Tibial artery (tissue), 4 donors: ENCODE measurements around the gene DHH.

Experiments used
- DNase-seq, 2 donors: peaks; one replicate each; pipeline ENCODE4 v3.0.0-alpha.2; 2019
- H3K27ac ChIP-seq, 2 donors: fragments of 200-600 bp; sonication (generic) in 1 of 2; 1 replicate in 1 of 2; 2 replicates in 1 of 2; pipeline ENCODE4 v1.5.1; 2018 to 2019; ENCODE audit warnings: mild to moderate bottlenecking in 1 of 2
- H3K27me3 ChIP-seq, 2 donors: fragments of 200-600 bp; sonication (generic) in 1 of 2; one replicate each; pipeline versions ENCODE4 v1.5.1 to v1.6.0; 2016 to 2019
- H3K36me3 ChIP-seq, 3 donors: fragments of 200-600 bp; sonication (generic) in 2 of 3; one replicate each; pipeline ENCODE4 v1.5.1; 2016 to 2019; ENCODE audit warnings: mild to moderate bottlenecking in 2 of 3
- H3K4me1 ChIP-seq, 4 donors: fragments of 200-600 bp; sonication (generic) in 2 of 4; 1 replicate in 3 of 4; 2 replicates in 1 of 4; pipeline ENCODE4 v1.5.1; 2016 to 2019
- H3K4me3 ChIP-seq, 2 donors: fragments of 200-600 bp; sonication (generic) in 1 of 2; 1 replicate in 1 of 2; 2 replicates in 1 of 2; pipeline ENCODE4 v1.5.1; 2018 to 2019; ENCODE audit warnings: mild to moderate bottlenecking in 2 of 2
- H3K9me3 ChIP-seq, 3 donors: fragments of 200-600 bp; sonication (generic) in 1 of 3; one replicate each; pipeline ENCODE4 v1.5.1; 2016 to 2019
- intact Hi-C: fragments of 100-400 bp; cut with DNase I; formaldehyde crosslinking; loops from one replicate; pipeline ENCODE4 v1.15.0; 2023; ENCODE audit warnings: low total_unique reads
- TF ChIP-seq, protein P1 (sequence below), 2 experiments: fragments of 200-600 bp in 1 of 2; fragments of 450-650 bp in 1 of 2; IDR thresholded peaks; one replicate each; pipeline ENCODE4 v1.5.1; 2017 to 2019; ENCODE audit warnings: antibody characterized with exemption in 2 of 2, mild to moderate bottlenecking in 1 of 2, moderate library complexity in 1 of 2

DHH gene

DNA sequence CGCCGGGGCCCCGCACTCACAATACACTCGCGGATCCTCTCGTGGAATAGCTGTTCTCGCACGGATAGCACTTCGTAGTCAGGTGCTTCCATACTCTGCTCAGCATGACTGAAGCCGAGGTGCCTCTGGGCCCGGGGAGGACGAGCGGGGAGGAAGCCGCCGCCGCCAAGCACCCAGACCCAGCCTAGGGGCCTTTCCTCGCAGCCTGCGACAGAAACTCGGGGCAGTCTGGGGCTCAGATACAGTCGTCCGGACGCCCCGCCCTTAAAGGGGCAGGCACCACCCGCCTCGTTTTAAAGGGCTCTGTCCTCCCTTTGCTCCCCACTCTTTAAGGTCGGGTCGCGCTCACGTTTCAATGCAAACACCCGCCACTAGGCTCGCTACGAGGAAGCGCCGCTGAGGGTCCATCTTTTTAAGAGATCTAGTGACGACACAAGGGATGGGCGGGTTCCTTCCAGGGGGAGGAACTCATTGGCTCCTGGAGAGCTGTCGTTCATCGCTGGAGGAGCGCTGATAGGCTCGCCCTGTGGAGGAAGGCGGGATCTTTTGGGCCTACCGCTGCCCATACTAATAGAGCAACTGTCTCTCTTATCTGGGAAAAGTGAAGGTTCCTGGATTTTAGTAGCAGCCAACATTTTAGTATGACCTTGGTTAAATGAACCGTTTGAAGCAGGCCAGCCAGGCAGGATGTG is 16.0 kb upstream of the DHH start, which contains the start of gene LMBR1L:
TSS of gene LMBR1L (minus strand) at position 384 of the 692 bp plus-strand sequence. CDS start at position 92, 292 bp downstream.
- Histone ChIP-seq H3K4me3 (peak within 1 kb of the TSS; percentile 93), H3K36me3 (peaks cover 0 to 15% (median 9%) of the 10 kb centered on the region in 3 donors), H3K27me3 (no peaks in the 10 kb centered on the region), H3K4me1 (peaks cover 0 to 46% (median 36%) of the 10 kb centered on the region in 4 donors), H3K9me3 (no peaks in the 10 kb centered on the region), H3K27ac (peak within 1 kb of the TSS; percentile 99)
- intact Hi-C loops, result loop anchor here (10.0 kb wide), 1 partner anchor 46 kb away; the partner anchor contains the start of genes KMT2D and RHEBL1
- peak; percentile 98 to 99 for DNase-seq
- TF ChIP-seq, protein P1, sequence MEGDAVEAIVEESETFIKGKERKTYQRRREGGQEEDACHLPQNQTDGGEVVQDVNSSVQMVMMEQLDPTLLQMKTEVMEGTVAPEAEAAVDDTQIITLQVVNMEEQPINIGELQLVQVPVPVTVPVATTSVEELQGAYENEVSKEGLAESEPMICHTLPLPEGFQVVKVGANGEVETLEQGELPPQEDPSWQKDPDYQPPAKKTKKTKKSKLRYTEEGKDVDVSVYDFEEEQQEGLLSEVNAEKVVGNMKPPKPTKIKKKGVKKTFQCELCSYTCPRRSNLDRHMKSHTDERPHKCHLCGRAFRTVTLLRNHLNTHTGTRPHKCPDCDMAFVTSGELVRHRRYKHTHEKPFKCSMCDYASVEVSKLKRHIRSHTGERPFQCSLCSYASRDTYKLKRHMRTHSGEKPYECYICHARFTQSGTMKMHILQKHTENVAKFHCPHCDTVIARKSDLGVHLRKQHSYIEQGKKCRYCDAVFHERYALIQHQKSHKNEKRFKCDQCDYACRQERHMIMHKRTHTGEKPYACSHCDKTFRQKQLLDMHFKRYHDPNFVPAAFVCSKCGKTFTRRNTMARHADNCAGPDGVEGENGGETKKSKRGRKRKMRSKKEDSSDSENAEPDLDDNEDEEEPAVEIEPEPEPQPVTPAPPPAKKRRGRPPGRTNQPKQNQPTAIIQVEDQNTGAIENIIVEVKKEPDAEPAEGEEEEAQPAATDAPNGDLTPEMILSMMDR (IDR thresholded peaks at IDR 0.05), result peak; percentile 61 to 81

GRCh38 chr12:49109641-49110463 is 15.3 kb upstream of the DHH start:
- Histone ChIP-seq H3K4me1 (peaks cover 0 to 53% (median 40%) of the 10 kb centered on the region in 4 donors), H3K36me3 (peaks cover 0 to 22% (median 15%) of the 10 kb centered on the region in 3 donors), H3K4me3 (peak overlapping the region; percentile 93), H3K27ac (peak overlapping the region; percentile 99), H3K27me3 (no peaks in the 10 kb centered on the region), H3K9me3 (no peaks in the 10 kb centered on the region)
- intact Hi-C loops, result loop anchor here (10.0 kb wide), 1 partner anchor 45 kb away; the partner anchor contains the start of genes KMT2D and RHEBL1
- TF ChIP-seq, protein P1 (IDR thresholded peaks at IDR 0.05), result no peak
- DNase-seq, result no peak

- H3K36me3 ChIP-seq, result peaks cover 7 to 30% (median 24%) of the 10 kb centered on the region in 3 donors
- H3K27ac ChIP-seq, result peak overlapping the region; percentile 99
- intact Hi-C loops, result no loop called here
- H3K4me1 ChIP-seq, result peaks cover 0 to 61% (median 42%) of the 10 kb centered on the region in 4 donors
- H3K4me3 ChIP-seq, result peak overlapping the region; percentile 93
- peak; percentile 72 to 79 for DNase-seq
- H3K27me3 ChIP-seq, result no peaks in the 10 kb centered on the region
- TF ChIP-seq, protein P1 (IDR thresholded peaks at IDR 0.05), result no peak
- H3K9me3 ChIP-seq, result no peaks in the 10 kb centered on the region
Measured at GRCh38 chr12:49108958-49109404, 14.4 kb upstream of the DHH start.

DNA sequence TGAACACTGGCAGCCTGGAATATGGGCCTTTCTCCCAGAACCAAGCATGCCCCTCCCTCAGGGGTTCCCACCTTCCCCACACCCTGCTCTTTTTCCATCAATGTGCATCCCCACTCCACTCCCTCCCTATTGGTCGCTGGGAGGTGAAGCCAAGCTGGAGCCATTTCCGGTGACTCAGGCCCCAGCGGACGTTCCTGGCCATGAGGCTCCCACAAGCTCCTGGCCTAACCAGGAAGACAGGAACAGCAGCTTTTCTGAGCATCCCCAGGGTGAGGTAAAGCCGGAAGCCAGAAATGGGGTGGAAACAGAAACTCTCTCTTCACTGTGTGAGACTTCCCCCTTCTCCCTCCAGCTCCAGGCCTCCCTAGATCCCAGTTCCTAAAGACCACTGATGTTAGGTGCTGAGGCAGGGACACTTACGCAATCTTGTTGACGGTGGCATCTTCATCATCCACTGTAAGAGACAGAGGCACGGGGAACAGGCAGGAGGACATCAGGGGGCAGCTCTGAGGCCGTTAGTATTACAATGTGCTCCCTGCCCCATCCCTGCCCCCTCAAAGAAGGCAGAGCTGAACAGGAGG is 11.0 kb upstream of the DHH start:
- Histone ChIP-seq H3K36me3 (peaks cover 41 to 64% (median 58%) of the 10 kb centered on the region in 3 donors), H3K27me3 (no peaks in the 10 kb centered on the region), H3K27ac (no peak overlapping the region), H3K9me3 (no peaks in the 10 kb centered on the region), H3K4me3 (no peak overlapping the region), H3K4me1 (peaks cover 0 to 54% (median 40%) of the 10 kb centered on the region in 4 donors)
- TF ChIP-seq, protein P1 (IDR thresholded peaks at IDR 0.05), result no peak
- intact Hi-C loops, result no loop called here
- no peak for DNase-seq

DNA sequence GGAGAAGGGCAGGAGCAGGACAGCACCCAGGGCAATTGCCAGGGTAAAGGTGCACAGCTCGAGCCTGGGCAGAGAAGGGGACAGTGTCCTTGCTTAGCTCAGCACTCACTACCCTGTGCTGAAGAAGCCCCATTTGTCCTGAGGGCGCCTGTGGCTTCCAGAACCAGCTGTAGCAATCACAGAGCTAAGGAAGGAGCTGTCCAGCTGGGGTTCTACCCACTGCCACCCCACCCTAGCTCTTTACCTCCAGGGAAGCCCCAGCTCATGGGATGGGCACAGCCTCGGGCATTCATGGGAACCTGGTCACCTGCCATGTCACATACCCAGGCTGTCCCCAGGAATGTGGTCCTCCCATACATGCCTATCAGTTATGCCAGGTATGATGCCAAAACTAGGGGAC is 10.2 kb upstream of the DHH start:
- no peaks in the 10 kb centered on the region for H3K27me3 ChIP-seq
- TF ChIP-seq, protein P1 (IDR thresholded peaks at IDR 0.05), result no peak

More for the DNA sequence above, 10.2 kb upstream of the DHH start:
- intact Hi-C loops, result loop anchor here (5.0 kb wide), 1 partner anchor 72 kb away; no protein-coding TSS in a partner anchor
- no peaks in the 10 kb centered on the region for H3K9me3 ChIP-seq
- no peak overlapping the region for H3K27ac ChIP-seq
- H3K36me3 ChIP-seq, result peaks cover 49 to 72% (median 66%) of the 10 kb centered on the region in 3 donors
- H3K4me1 ChIP-seq, result peaks cover 0 to 54% (median 40%) of the 10 kb centered on the region in 4 donors
- no peak for DNase-seq
- no peak overlapping the region for H3K4me3 ChIP-seq
